Measurements from ENCODE around the gene ELMO1. TPM values are rescaled to one million over a fixed set of nuclear protein-coding genes. Genes with fewer than 3 reads are reported as not detected.

ELMO1 gene
- total RNA-seq, 1 donor from 2014 or later: 112 TPM

- Mint-ChIP-seq H3K27me3 (ENCODE audit: low read depth) (no peaks in the 10 kb centered on the region), H3K36me3 (ENCODE audit: low read depth) (peaks cover 62% of the 10 kb centered on the region), H3K4me1 (ENCODE audit: low read depth) (peaks cover 24% of the 10 kb centered on the region), H3K9me3 (no peaks in the 10 kb centered on the region), H3K4me3 (ENCODE audit: low read depth) (no peak overlapping the region), H3K27ac (peak overlapping the region; percentile 31)
- no peak for DNase-seq (ENCODE audit: low spot score)
- intact Hi-C loops (cut with micrococcal nuclease): no loop called here
These were observed 232.4 kb downstream of the ELMO1 start for GRCh38 chr7:37216156-37216852.

- Mint-ChIP-seq H3K27ac (no peak overlapping the region), H3K9me3 (no peaks in the 10 kb centered on the region), H3K4me1 (ENCODE audit: low read depth) (peaks cover 24% of the 10 kb centered on the region), H3K27me3 (ENCODE audit: low read depth) (no peaks in the 10 kb centered on the region), H3K4me3 (ENCODE audit: low read depth) (no peak overlapping the region), H3K36me3 (ENCODE audit: low read depth) (peaks cover 61% of the 10 kb centered on the region)
- intact Hi-C loops (cut with micrococcal nuclease): no loop called here
- no peak for DNase-seq (ENCODE audit: low spot score)
These were observed 233.3 kb downstream of the ELMO1 start for GRCh38 chr7:37215290-37215923.

GRCh38 chr7:37212556-37212955, 236.1 kb downstream of the ELMO1 start:
- Mint-ChIP-seq H3K27me3 (ENCODE audit: low read depth) (no peaks in the 10 kb centered on the region), H3K4me3 (ENCODE audit: low read depth) (no peak overlapping the region), H3K27ac (peak overlapping the region; percentile 21), H3K4me1 (ENCODE audit: low read depth) (peaks cover 23% of the 10 kb centered on the region), H3K36me3 (ENCODE audit: low read depth) (peaks cover 74% of the 10 kb centered on the region), H3K9me3 (no peaks in the 10 kb centered on the region)
- no peak for DNase-seq (ENCODE audit: low spot score)
- intact Hi-C loops (cut with micrococcal nuclease): no loop called here

- intact Hi-C loops (cut with micrococcal nuclease): no loop called here
- Mint-ChIP-seq H3K36me3 (ENCODE audit: low read depth) (peaks cover 72% of the 10 kb centered on the region), H3K27me3 (ENCODE audit: low read depth) (no peaks in the 10 kb centered on the region), H3K4me3 (ENCODE audit: low read depth) (no peak overlapping the region), H3K27ac (peak overlapping the region; percentile 19), H3K9me3 (no peaks in the 10 kb centered on the region), H3K4me1 (ENCODE audit: low read depth) (peaks cover 20% of the 10 kb centered on the region)
- no peak for DNase-seq (ENCODE audit: low spot score)
These were observed 236.6 kb downstream of the ELMO1 start for GRCh38 chr7:37212051-37212450.

- intact Hi-C loops (cut with micrococcal nuclease): no loop called here
- Mint-ChIP-seq H3K9me3 (no peaks in the 10 kb centered on the region), H3K27me3 (ENCODE audit: low read depth) (no peaks in the 10 kb centered on the region), H3K4me1 (ENCODE audit: low read depth) (peaks cover 15% of the 10 kb centered on the region), H3K36me3 (ENCODE audit: low read depth) (peaks cover 72% of the 10 kb centered on the region), H3K4me3 (ENCODE audit: low read depth) (no peak overlapping the region), H3K27ac (no peak overlapping the region)
- no peak for DNase-seq (ENCODE audit: low spot score)
These were observed 237.4 kb downstream of the ELMO1 start for GRCh38 chr7:37211097-37211880.

GRCh38 chr7:37209195-37209594, 239.5 kb downstream of the ELMO1 start:
- H3K36me3 Mint-ChIP-seq (ENCODE audit: low read depth): peaks cover 83% of the 10 kb centered on the region
- no peak overlapping the region for H3K27ac Mint-ChIP-seq
- no peaks in the 10 kb centered on the region for H3K9me3 Mint-ChIP-seq
- H3K4me1 Mint-ChIP-seq (ENCODE audit: low read depth): peaks cover 21% of the 10 kb centered on the region
- no peak overlapping the region for H3K4me3 Mint-ChIP-seq (ENCODE audit: low read depth)
- no peaks in the 10 kb centered on the region for H3K27me3 Mint-ChIP-seq (ENCODE audit: low read depth)
- intact Hi-C loops (cut with micrococcal nuclease): loop anchor here (2.0 to 5.0 kb wide), 4 partner anchors 134 to 303 kb away; partner anchors contain the start of gene ELMO1
- DNase-seq (ENCODE audit: low spot score): no peak

- peak overlapping the region; percentile 65 for H3K27ac Mint-ChIP-seq
- H3K4me3 Mint-ChIP-seq (ENCODE audit: low read depth): no peak overlapping the region
- peaks cover 85% of the 10 kb centered on the region for H3K36me3 Mint-ChIP-seq (ENCODE audit: low read depth)
- peak; percentile 19 for DNase-seq (ENCODE audit: low spot score)
- intact Hi-C loops (cut with micrococcal nuclease): loop anchor here (1.0 to 5.0 kb wide), 5 partner anchors 134 to 304 kb away; partner anchors contain the start of gene ELMO1
- H3K4me1 Mint-ChIP-seq (ENCODE audit: low read depth): peaks cover 21% of the 10 kb centered on the region
- H3K27me3 Mint-ChIP-seq (ENCODE audit: low read depth): no peaks in the 10 kb centered on the region
- no peaks in the 10 kb centered on the region for H3K9me3 Mint-ChIP-seq
These were observed 240.1 kb downstream of the ELMO1 start for GRCh38 chr7:37208528-37208927.

- no peaks in the 10 kb centered on the region for H3K27me3 Mint-ChIP-seq (ENCODE audit: low read depth)
- peak overlapping the region; percentile 3 for H3K27ac Mint-ChIP-seq
- peaks cover 14% of the 10 kb centered on the region for H3K4me1 Mint-ChIP-seq (ENCODE audit: low read depth)
- H3K4me3 Mint-ChIP-seq (ENCODE audit: low read depth): no peak overlapping the region
- intact Hi-C loops (cut with micrococcal nuclease): loop anchor here (5.0 kb wide), 3 partner anchors 241 to 306 kb away; partner anchors contain the start of gene ELMO1
- DNase-seq (ENCODE audit: low spot score): no peak
- H3K9me3 Mint-ChIP-seq: no peaks in the 10 kb centered on the region
- peaks cover 73% of the 10 kb centered on the region for H3K36me3 Mint-ChIP-seq (ENCODE audit: low read depth)
These were observed 242.5 kb downstream of the ELMO1 start for GRCh38 chr7:37206192-37206591.

- intact Hi-C loops (cut with micrococcal nuclease): loop anchor here (5.0 kb wide), 3 partner anchors 242 to 307 kb away; partner anchors contain the start of gene ELMO1
- Mint-ChIP-seq H3K36me3 (ENCODE audit: low read depth) (peaks cover 66% of the 10 kb centered on the region), H3K27ac (no peak overlapping the region), H3K27me3 (ENCODE audit: low read depth) (no peaks in the 10 kb centered on the region), H3K4me3 (ENCODE audit: low read depth) (no peak overlapping the region), H3K4me1 (ENCODE audit: low read depth) (peaks cover 14% of the 10 kb centered on the region), H3K9me3 (no peaks in the 10 kb centered on the region)
- no peak for DNase-seq (ENCODE audit: low spot score)
These were observed 243.2 kb downstream of the ELMO1 start for GRCh38 chr7:37205451-37205850.

GRCh38 chr7:37201876-37202198, 246.8 kb downstream of the ELMO1 start:
- peaks cover 16% of the 10 kb centered on the region for H3K4me1 Mint-ChIP-seq (ENCODE audit: low read depth)
- intact Hi-C loops (cut with micrococcal nuclease): no loop called here
- no peaks in the 10 kb centered on the region for H3K9me3 Mint-ChIP-seq
- H3K36me3 Mint-ChIP-seq (ENCODE audit: low read depth): peaks cover 49% of the 10 kb centered on the region
- DNase-seq (ENCODE audit: low spot score): no peak
- no peak overlapping the region for H3K27ac Mint-ChIP-seq
- H3K27me3 Mint-ChIP-seq (ENCODE audit: low read depth): no peaks in the 10 kb centered on the region
- H3K4me3 Mint-ChIP-seq (ENCODE audit: low read depth): no peak overlapping the region

- Mint-ChIP-seq H3K27ac (no peak overlapping the region), H3K4me1 (ENCODE audit: low read depth) (peaks cover 13% of the 10 kb centered on the region), H3K36me3 (ENCODE audit: low read depth) (peaks cover 44% of the 10 kb centered on the region), H3K9me3 (no peaks in the 10 kb centered on the region), H3K27me3 (ENCODE audit: low read depth) (no peaks in the 10 kb centered on the region), H3K4me3 (ENCODE audit: low read depth) (no peak overlapping the region)
- peak; percentile 21 for DNase-seq (ENCODE audit: low spot score)
- intact Hi-C loops (cut with micrococcal nuclease): no loop called here
These were observed 247.4 kb downstream of the ELMO1 start for GRCh38 chr7:37201003-37201875.

GRCh38 chr7:37198906-37199485, 249.7 kb downstream of the ELMO1 start:
- H3K27me3 Mint-ChIP-seq (ENCODE audit: low read depth): no peaks in the 10 kb centered on the region
- DNase-seq (ENCODE audit: low spot score): peak; percentile 52
- intact Hi-C loops (cut with micrococcal nuclease): loop anchor here (1.0 kb wide), 1 partner anchor 712 kb away; no protein-coding TSS in a partner anchor
- H3K36me3 Mint-ChIP-seq (ENCODE audit: low read depth): peaks cover 24% of the 10 kb centered on the region
- peaks cover 6% of the 10 kb centered on the region for H3K4me1 Mint-ChIP-seq (ENCODE audit: low read depth)
- H3K9me3 Mint-ChIP-seq: no peaks in the 10 kb centered on the region
- H3K4me3 Mint-ChIP-seq (ENCODE audit: low read depth): no peak overlapping the region
- no peak overlapping the region for H3K27ac Mint-ChIP-seq
